Activated CD4-positive, alpha-beta T cell treated with anti-CD3 and anti-CD28 coated beads, Interleukin-2, Interleukin-4, amounts not matched to agents 100 ng/mL and 50 ng/mL, durations not matched to agents 16 hours and 8 hours (primary cell): ENCODE results near the gene LAMB4.

ENCODE experiments used
- DNase-seq: peaks from one replicate; pipeline ENCODE4 v3.0.0-alpha.2; 2020; ENCODE audit warnings: low spot score

Gene LAMB4

DNA sequence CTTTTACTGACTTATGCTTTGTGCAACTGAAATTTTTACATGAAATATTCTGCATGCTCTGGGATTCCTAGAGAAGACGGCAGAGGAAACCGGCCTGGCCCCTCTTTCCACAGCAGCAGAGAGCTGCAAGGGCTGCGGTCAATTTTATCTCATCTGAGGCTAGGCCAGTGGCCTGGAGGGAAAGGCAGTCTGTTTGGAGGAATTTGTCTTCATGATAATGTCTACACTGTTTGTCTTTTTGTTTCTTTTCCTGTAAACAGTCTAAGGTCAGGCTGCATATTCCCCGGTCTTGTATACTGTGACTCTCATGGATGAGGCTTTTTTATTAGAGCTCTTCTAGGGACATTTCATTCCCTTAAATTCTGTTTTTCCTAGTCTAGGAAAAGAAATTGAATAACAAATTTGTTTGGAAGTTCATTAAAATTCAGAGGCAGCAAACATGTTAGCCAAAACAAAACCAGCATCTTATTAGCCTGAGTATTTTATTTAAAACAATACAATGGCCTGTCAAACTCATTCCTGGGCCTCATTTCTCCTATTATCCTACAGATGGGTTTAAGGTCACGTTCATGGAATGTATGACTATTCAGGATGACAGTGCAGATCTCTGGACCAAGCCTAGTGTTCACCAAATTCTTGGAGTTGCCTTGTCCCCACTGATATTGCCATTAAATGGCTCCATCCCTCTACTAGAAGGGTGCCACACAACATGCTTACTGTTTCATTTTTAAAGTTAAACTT, 26.4 kb downstream of the LAMB4 start:
- no peak for DNase-seq

DNA sequence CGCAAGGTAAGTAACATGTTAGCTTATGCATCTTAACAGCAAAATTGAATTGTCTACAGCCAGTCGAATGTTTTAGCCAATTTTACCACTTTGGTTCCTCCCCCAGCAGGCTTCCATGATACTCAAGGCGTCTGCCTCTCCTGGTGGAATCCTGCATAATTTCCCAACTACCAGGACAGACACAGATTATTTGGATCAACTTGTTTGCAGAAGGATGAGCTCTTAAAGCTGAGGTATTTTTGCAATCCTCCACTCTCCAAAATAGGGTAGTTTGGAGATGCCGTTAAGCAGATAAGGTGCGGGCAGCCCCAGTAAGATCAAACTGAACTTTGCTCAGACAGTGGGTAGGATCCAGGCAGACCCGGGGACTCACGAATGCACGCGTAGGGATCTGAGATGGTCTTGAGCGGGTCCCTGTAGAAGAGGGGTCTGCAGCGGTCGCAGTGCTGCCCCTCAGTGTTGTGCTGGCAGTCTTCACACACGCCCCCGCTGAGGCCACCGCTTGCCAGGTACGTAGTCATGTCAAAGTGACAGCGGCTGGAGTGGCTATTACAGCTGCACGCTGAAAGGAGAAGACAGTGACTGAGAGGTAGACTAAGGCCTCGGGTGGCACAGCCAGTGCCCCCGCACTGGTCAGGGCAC, 27.4 kb downstream of the LAMB4 start:
- no peak for DNase-seq

DNA sequence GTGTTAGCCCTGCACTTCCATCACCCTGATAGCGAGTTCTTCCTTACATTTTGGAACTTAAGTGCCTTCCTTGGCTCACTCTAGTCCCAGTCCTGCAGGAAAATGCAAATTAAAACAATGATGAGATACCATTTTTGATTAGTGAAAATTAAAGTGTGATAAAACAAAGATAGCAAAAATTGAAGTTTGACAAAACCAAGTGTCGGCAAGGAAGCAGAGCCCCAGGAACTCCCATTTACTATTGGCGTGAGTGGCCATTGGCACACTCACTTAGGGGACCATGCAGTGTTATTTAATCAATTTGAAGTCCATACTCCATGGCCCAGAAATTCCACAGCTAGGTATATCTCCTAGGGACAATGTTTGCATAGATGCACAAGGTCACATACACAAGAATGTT, 28.4 kb downstream of the LAMB4 start:
- DNase-seq, result no peak

DNA sequence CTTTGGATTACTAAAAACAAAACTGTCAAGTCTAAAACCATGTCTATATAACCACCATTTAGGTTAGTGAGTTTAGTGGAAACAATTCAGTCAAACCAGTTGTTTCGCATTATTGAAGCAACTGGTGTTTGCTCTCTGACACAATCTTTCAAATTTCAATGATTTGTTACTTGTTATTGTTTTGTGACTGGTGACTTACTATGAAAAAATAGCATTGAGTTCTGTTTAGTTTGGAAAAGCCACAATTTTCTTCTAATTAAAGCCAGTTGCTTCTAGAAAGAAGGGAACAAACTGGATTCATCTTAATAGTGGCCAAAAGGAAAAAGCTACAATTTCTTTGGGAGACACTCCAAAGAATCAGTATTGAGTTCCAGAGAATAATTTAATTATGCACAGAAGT, 30.4 kb downstream of the LAMB4 start:
- DNase-seq, result no peak

DNA sequence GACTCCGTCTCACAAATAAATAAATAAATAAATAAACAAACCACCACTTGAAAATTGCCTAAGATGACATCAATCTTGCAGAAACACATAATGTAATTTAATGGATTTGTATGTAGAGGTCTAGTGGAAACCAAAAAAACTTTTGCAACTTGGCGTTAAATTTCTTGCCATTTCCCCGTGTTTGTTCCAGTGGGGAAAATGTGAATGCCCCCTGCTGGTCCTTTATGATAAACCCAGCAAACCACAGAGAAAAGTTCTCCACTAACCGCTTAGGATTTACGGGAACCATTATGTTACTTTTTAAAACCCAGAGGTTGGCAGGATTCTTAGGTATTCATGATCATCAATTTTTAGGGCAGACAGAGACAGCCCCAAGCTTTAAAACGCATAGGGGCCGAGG, 32.5 kb downstream of the LAMB4 start:
- DNase-seq, result no peak

DNA sequence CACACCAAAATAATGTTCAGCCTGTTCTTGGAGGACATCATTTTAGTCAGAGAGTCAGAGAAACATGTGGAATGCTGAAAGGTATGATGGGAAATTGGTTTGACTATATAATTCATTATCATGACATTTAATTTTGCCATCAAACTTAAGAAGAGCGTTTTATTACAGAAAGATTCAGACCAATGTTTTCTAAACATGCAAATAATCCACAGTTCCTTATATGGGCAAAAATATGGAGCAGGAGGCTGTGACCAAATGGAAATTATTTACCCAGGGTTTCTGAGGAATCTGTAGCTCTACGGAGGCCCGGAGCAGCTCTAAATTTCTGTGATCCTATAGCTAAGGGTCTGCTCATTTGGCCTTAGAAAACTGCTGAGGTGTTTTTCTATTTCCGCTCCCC, 33.2 kb downstream of the LAMB4 start:
- DNase-seq, result no peak

DNA sequence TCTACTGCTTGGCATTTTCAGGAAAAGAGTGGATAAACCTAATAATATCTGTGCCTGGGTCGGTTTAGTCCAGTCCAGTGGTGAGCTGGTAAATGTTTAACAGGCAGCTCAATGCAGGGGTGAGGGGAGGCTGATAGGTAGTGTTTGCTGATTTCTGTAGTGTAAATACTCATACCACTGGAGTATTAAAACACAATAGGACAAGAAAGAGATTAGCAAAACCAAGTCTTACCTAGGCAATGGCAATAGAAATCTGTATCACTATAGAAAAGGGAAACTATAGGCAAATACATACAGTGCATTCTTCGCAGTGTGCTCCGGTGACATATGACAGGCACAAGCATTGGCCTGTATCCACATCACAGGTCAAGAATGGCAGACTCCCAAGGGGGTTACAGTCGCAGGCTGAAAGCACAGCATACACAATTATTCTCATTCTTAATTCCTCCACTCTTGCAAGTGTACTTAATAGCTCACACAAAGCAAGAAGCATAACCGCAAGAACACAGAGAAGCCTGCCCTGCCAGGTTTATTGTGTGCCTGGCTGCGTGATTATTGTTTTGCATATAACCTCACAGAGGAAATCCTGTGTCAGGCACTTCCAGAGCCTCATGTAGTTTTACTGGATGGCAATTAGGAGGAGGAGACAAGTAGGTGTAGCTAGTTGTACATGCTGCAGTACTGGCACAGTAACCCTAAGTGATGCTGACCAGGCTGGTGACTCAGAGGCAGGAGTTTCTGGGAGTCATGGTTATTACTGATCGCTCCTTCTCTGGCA, 35.0 kb downstream of the LAMB4 start:
- no peak for DNase-seq

DNA sequence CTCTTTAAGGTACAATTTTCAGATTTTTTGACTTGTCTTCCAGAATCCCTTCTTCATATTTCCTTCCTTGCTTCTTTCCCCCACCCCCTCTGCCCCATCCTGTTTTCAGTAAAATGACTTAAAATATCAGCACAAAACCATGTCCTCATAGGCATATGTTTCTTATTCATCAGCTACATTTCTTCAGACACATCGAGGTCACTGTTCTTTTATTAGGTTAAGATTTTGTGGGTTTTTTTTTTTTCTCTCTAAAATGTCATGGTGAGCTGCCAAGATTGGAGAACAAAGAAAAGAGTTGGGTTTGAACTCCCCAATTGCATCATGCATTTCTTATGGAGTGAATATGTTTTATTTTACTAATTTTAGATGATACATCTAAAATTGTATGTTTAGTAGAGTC, 35.8 kb downstream of the LAMB4 start:
- DNase-seq, result no peak

DNA sequence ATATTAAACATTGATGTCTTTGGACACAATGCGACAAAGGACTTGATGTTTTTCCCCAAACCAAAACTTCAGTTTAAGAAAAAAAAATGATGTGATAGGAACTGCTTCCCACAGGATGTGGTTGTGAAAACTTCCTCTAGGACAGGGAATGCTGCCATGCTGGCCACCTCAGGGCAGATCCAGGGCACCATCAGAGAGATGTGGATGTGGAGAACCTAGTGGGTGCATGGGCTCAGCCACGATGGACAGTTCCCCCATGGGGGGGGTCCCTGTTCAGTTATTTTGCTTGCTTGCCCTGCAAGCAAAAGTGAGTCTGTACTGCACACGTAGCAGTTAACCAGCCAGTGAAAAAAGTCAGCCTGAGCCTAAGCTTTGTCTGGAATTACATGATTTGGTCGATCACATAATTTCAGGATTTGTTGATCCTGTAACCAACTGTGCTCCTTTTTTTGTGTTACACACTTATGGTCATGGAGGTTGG, 36.3 kb downstream of the LAMB4 start:
- DNase-seq, result no peak

DNA sequence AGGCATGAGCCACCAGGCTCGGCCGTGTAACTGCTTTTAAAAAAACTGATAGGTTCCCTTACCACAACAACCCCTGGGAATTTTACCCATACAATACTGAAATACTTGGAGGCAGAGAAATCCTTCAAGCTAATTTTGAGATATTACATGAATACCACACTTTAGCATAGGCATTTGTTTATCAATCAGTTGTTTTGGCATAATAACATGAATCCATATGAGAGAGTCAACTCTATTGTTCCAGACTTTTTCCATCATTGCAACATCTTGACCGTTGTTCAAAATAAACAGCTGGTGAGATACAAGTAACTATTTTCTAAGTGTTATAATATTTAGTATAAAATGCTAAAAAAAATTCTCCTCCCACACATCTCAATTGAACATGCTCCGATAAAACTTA, 36.8 kb downstream of the LAMB4 start:
- no peak for DNase-seq

DNA sequence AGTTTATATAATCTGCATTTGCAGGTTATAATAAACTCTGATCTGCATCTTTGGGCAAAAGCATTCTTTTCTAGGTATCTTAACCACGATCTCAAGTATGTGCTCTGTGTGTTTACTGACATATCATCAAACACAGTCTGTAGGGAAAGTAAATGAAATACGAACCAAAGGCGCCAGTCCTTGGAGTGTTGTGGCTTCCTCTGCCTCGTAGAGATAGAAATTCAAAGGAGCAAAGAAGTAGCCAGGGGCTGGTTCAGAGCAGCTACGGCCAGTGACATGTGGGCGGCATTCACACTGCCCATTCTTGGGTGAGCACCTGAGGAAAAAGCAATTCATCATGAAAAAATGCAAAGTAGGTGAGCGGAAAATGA, 38.7 kb downstream of the LAMB4 start:
- DNase-seq, result no peak

DNA sequence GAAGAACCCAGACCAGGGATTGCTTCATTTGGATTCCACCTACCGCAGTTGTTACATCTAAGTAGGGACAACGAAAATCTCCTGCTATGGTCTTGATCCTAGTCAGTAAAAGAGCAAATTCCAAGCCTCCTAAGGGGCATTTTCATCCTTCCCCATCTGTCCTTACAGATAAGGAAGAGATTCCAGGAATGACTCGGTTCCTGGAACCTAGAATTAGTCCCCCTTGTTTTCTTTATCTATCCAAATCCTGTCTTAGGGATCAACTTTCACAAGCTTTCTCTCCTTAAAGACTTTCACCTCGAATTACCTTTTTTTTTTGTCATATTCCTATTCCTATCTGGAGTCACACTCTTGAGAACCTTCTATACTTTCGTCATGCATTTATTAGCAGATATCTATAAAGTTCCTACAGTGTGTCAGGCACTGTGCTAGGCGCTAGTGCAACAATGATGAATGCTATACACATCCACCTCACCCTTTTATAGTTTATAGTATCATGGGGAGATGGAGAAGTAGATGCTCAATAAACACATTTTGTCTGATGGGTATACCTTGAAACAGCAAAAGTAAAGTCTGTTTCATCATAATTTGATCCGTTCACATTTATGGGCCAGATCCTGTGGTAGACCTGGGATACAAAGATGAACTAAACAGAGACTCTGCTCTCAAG, 39.2 kb downstream of the LAMB4 start:
- DNase-seq, result no peak

DNA sequence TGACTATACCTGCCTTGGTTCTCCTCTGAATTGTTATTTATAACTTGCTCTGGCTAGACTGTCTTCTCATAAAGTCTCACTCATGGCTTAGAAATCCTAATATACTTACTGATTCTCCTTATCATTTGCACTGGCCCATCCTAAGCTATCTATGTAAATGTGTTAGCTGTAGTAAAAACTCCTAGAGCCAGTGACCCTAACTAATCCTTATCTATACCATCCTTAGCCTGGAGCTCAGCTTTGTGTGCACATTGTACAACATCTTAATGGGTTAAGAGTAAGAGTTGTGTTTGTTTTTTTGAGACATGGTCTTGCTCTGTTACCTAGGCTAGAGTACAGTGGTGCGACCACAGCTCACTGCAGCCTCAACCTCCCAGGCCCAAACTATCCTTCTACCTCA, 40.8 kb downstream of the LAMB4 start:
- no peak for DNase-seq

DNA sequence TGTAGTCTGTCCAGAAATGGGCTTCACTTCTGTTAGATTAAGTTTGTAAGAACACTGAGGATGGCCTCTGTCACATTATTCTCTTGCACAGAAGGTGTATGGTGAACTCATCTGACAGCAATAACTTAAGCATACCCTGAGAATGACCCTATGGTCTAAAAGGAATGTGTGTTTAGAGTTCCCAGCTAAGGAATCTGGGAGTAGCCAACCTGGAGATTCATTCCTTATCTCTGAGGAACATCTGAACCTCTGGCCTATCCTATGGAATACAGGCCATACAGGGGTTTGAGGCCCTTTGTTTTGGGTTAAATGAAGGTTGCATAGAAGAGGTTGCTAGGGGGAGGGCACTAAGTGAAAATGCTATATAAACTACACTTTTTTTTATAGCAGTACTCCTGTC, 41.4 kb downstream of the LAMB4 start:
- no peak for DNase-seq

DNA sequence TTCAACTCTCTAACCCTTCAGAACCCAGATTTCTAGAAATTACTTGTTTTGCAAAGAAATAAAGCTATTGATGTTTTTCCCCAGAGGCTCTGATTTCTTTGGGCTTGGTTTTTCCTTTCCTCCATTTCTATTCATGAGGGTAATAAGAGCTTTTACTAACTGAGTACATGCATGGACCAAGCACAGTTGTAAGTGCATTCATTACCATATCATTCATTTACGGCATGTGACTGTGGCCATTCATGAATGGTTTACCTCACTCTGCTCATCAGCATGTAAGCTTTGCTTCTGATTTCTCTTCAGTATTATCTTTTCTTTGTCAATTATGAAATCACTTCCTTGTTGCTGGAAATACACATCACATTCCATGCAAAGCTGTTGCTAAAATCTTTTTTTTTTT, 42.4 kb downstream of the LAMB4 start:
- no peak for DNase-seq

DNA sequence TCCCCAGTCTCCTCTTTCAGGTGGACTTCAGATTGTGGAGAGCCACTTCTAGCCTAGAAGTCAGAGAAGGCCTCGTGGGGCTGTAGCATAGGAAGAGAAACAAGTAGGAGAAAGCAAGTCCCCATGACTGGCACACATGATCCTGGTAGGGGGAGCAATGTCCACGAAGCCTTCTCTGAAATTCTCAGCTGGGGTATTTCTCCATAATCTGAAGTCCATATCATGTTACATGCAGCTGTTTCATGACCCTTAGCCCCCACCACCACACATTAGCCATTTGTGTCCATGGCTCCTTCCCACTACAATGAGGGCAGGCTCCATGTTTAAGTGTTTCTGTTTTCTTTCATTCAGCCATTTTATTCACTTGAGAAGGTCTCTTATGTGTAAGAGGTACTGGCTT, 43.2 kb downstream of the LAMB4 start:
- DNase-seq, result no peak

DNA sequence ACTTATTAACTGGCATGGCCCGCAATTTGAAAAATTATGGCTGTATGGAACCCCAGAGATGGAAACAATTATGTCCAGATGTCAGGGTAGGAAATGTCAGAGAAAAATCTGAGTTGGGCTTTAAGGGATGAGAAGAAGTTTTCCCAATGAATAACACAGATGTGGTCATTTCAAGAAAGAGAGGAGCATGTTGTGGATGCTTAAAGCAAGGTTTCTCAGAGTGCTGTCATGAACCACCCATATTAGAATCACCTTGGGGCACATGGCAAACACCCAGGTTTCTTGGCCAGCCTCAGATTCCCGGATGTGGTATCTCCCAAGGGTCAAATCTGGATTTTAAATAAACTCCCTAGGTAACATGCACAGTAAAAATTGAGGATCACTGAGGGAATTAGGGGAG, 43.6 kb downstream of the LAMB4 start:
- no peak for DNase-seq

DNA sequence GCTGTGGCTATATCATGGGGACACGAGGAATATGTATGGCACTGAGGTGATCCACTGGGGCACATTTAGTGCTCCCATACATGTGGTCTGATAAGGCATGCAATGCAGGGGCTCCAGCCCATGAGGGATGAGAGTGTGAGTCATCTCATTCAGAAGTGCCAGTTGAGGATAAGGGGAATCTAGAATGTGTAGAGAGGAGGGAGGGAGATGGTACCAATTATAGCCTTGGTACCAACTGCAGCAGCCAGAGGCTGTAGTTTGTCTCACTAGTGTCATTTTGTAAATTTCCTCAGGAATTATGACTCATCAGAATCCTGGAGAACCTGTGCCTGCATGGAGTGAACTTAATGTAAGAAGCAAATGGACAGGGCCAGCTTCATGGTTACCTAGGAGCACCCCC, 46.2 kb downstream of the LAMB4 start:
- no peak for DNase-seq

DNA sequence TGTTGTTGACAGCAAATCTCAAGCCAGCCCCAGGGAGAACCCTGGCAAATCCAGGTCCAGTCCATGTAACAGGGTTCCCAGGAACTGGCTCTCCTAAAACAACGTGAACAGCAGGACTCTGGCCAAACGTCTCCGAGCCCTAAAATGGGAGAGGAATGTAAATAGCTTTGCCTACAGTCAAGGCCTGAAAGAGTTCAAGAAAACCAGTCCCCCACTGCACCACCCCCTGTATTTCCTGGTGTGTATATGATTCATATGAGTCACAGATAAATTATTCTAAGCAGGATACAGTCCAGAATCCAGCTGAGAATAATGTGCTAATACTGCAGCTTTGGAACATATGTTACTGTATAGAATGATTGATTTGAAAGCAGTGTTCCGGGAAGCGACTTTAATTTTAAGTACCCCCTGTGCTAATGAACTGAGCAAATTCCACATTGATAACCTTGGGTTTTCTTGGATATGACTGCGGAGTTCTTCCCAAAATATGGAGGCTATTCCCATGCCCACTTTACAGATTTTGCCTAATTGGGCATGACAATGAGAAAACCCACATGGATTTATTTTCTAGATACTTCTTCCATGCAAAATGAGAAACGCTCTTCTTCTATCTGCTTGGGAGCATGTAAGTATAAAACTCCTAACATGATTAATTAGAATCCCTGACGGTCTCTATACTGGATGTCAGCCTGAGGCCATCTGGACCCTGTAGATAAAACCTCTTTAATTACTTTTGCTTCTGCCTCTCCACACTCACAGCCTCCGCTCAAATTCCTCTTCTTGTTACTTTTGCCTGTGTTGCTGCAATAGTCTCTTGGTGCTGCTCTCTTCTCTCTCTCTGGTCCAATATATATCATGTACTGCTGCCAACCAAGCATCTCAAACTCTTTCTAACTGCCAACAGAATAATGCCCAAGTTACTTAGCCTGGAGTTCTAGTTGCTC, 50.2 kb downstream of the LAMB4 start:
- DNase-seq, result no peak

DNA sequence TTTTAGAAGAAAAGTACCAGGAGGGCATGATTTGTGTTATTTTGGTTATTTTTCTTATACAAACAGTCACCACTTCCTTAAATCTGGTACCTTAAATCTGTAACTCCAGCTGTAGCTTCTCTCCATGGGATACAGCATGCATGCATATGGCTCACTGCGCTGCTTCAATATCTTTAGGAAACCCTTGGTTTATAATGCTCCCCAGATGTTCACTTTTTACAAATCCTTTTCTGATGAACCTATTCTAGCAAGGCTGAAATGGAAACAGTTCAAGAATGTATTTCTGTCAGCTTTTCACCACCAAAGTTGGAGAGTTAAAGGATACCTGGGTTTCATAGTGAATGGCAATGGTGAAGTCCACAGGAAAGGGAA, 50.9 kb downstream of the LAMB4 start:
- DNase-seq, result no peak

DNA sequence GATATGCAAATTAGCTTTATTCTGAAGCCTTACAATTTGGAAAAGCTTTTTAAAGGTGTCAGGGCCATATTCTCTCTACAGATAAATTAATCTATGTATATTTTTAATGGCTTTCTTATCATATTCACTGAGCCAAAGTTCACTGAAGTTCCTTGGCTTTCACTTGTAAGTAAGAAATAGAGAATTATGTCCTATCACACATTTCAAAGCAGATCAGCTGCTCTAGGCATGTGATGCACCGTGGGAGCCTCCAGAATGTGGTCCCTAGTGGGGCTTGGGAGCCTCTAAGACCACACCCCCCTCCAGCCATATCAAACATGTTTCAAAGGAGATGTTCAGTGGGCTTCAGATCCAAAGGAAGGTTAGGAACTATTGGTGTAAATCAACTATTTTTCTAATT, 51.5 kb downstream of the LAMB4 start:
- DNase-seq, result no peak

DNA sequence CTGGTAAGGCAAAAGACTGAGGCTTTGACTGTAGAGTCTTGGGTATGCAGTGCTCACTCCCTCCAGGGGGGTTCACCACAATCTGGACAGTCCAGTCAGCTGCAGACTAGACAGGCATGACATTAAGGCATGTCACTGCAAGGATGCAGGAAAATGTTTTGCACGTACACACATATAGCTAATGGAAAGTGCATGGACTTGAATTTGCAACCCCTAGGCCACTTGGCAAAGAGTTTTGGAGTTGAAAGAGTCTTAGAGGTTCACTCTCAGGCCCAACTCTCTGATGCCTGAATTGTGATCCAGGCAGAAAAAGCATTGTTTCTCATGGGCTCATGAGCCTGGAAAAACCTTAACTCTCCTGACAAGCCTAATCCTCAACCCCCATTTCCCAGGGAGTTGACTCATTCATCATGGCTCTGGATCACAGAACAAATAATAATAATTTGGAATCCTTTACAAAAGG, 51.9 kb downstream of the LAMB4 start:
- DNase-seq, result no peak
